Liver (tissue), 3 donors: Measurements from ENCODE around the gene ADGRV1.

Experiments
- CTCF ChIP-seq: fragments of 150-350 bp; IDR thresholded peaks from 2 replicates; pipeline ENCODE4 v1.5.1; 2017; ENCODE audit warnings: improper control_type of control experiment, low read depth, low read length; ENCODE audit not compliant: missing input control
- JUND ChIP-seq, 2 donors: IDR thresholded peaks; 2 replicates each; pipeline ENCODE4 v1.6.1; 2016; ENCODE audit warnings: antibody characterized with exemption in 2 of 2
- REST ChIP-seq: IDR thresholded peaks from 2 replicates; pipeline ENCODE4 v1.6.1; 2016; ENCODE audit warnings: antibody characterized with exemption, mild to moderate bottlenecking
- TAF1 ChIP-seq: conservative IDR thresholded peaks from 2 replicates; pipeline ENCODE4 v1.6.1; 2016; ENCODE audit warnings: antibody characterized with exemption, mild to moderate bottlenecking
- donor health status: healthy.
- donor health status: healthy.

GRCh38 chr5:91179018-91179417 is 620.4 kb downstream of the ADGRV1 start:
- no peak for TF ChIP-seq CTCF
- TF ChIP-seq JUND (IDR thresholded peaks at IDR 0.05), result no peak
- TF ChIP-seq REST, result no peak
- TF ChIP-seq TAF1, result no peak
